GM19043 (cell line): ENCODE measurements around the gene DNAI2.

Experiments used
- ATAC-seq: cut with Tn5 transposase; IDR thresholded peaks from one replicate; pipeline ENCODE4 v1.9.1; 2021; ENCODE audit warnings: low read depth; ENCODE audit not compliant: unreplicated experiment

Gene DNAI2

GRCh38 chr17:74299226-74300009 is 25.4 kb downstream of the DNAI2 start:
- ATAC-seq: no peak

GRCh38 chr17:74303305-74303704 is 29.3 kb downstream of the DNAI2 start:
- ATAC-seq: no peak

- no peak for ATAC-seq
These were observed 30.1 kb downstream of the DNAI2 start for GRCh38 chr17:74304184-74304583.

- no peak for ATAC-seq
These were observed 32.0 kb downstream of the DNAI2 start for GRCh38 chr17:74305865-74306654.

GRCh38 chr17:74307984-74308773 is 34.1 kb downstream of the DNAI2 start:
- ATAC-seq: no peak

- no peak for ATAC-seq
These were observed 35.9 kb downstream of the DNAI2 start for GRCh38 chr17:74309902-74310301.

- no peak for ATAC-seq
These were observed 40.8 kb downstream of the DNAI2 start for GRCh38 chr17:74314877-74315276.

GRCh38 chr17:74316220-74316619 is 42.2 kb downstream of the DNAI2 start:
- no peak for ATAC-seq

- no peak for ATAC-seq
These were observed 43.0 kb downstream of the DNAI2 start for GRCh38 chr17:74317071-74317470.

GRCh38 chr17:74318391-74318790 is 44.4 kb downstream of the DNAI2 start:
- ATAC-seq: no peak

GRCh38 chr17:74324521-74324920 is 50.5 kb downstream of the DNAI2 start:
- no peak for ATAC-seq

- ATAC-seq: no peak
These were observed 51.3 kb downstream of the DNAI2 start for GRCh38 chr17:74325376-74325742.

- ATAC-seq: peak; percentile 74
These were observed 51.8 kb downstream of the DNAI2 start, which contains the start of gene KIF19 for GRCh38 chr17:74325743-74326379. Gene KIF19 (plus strand): TSS chr17:74326226. CDS start chr17:74326350, 124 bp downstream.

GRCh38 chr17:74326506-74326905 is 52.5 kb downstream of the DNAI2 start:
- no peak for ATAC-seq

- no peak for ATAC-seq
These were observed 54.5 kb downstream of the DNAI2 start for GRCh38 chr17:74328487-74328886.

GRCh38 chr17:74329378-74329777 is 55.3 kb downstream of the DNAI2 start:
- ATAC-seq: no peak

- no peak for ATAC-seq
These were observed 56.4 kb downstream of the DNAI2 start for GRCh38 chr17:74330446-74330845.

GRCh38 chr17:74332017-74332650 is 58.1 kb downstream of the DNAI2 start:
- no peak for ATAC-seq

GRCh38 chr17:74332763-74333283 is 58.8 kb downstream of the DNAI2 start:
- ATAC-seq: no peak
